H7 (cell line): ENCODE measurements around the gene EPB41L4B. TPM values are rescaled to one million over a fixed set of nuclear protein-coding genes. Genes with fewer than 3 reads are reported as not detected.
A peak's percentile ranks its signal among the peaks of the same experiment; 100 is the strongest.

ENCODE experiments used
- DNase-seq: peaks from one replicate; pipeline ENCODE4 v3.0.0; 2012
- H3K27me3 ChIP-seq: 2 replicates; pipeline ENCODE4 v1.6.0; 2011; ENCODE audit warnings: mild to moderate bottlenecking, low read length; ENCODE audit not compliant: control insufficient read depth, insufficient read depth
- H3K36me3 ChIP-seq: replicated peaks from 2 replicates; pipeline ENCODE4 v1.5.1; 2011; ENCODE audit warnings: low read length; ENCODE audit not compliant: control insufficient read depth, insufficient read depth
- H3K4me3 ChIP-seq: 2 replicates; pipeline ENCODE4 v1.5.1; 2011; ENCODE audit warnings: low read depth, mild to moderate bottlenecking, control low read depth, low read length, moderate library complexity; ENCODE audit not compliant: insufficient read depth
- total RNA-seq: library from RNA; depleted of rRNA; stranded (reverse); fragments of >200 nt; shearing (Covaris generic); gene quantifications from 2 replicates; pipeline ENCODE4 v1.2.3, GENCODE V29; 2014

Gene EPB41L4B
- total RNA-seq, 1 experiment from 2014 or later: 9.1 TPM

GRCh38 chr9:109162677-109163076, 158.2 kb downstream of the EPB41L4B start:
- Histone ChIP-seq H3K4me3 (no peak overlapping the region), H3K27me3 (peaks cover 24% of the 10 kb centered on the region)

GRCh38 chr9:109161471-109161870, 159.4 kb downstream of the EPB41L4B start:
- no peaks in the 10 kb centered on the region for H3K36me3 ChIP-seq
- no peak overlapping the region for H3K4me3 ChIP-seq
- peaks cover 14% of the 10 kb centered on the region for H3K27me3 ChIP-seq
- no peak for DNase-seq

More at GRCh38 chr9:109162677-109163076, 158.2 kb downstream of the EPB41L4B start:
- no peak for DNase-seq
- no peaks in the 10 kb centered on the region for H3K36me3 ChIP-seq

- H3K4me3 ChIP-seq: no peak overlapping the region
- H3K27me3 ChIP-seq: peaks cover under 1% of the 10 kb centered on the region; the same call in 1 of the 2 replicates
- DNase-seq: no peak
- no peaks in the 10 kb centered on the region for H3K36me3 ChIP-seq
These were observed 161.3 kb downstream of the EPB41L4B start for GRCh38 chr9:109159583-109159982.

- Histone ChIP-seq H3K27me3 (no peaks in the 10 kb centered on the region; the same call in 1 of the 2 replicates), H3K4me3 (no peak overlapping the region), H3K36me3 (no peaks in the 10 kb centered on the region)
- no peak for DNase-seq
These were observed 162.2 kb downstream of the EPB41L4B start for GRCh38 chr9:109158651-109159050.

GRCh38 chr9:109156708-109157107, 164.2 kb downstream of the EPB41L4B start:
- Histone ChIP-seq H3K4me3 (no peak overlapping the region), H3K27me3 (no peaks in the 10 kb centered on the region), H3K36me3 (no peaks in the 10 kb centered on the region)
- DNase-seq: no peak

- DNase-seq: no peak
- Histone ChIP-seq H3K27me3 (no peaks in the 10 kb centered on the region; the same call in 1 of the 2 replicates), H3K4me3 (no peak overlapping the region), H3K36me3 (no peaks in the 10 kb centered on the region)
These were observed 169.8 kb downstream of the EPB41L4B start for GRCh38 chr9:109150925-109151545.

GRCh38 chr9:109149722-109150121, 171.1 kb downstream of the EPB41L4B start:
- Histone ChIP-seq H3K4me3 (no peak overlapping the region), H3K36me3 (no peaks in the 10 kb centered on the region), H3K27me3 (no peaks in the 10 kb centered on the region; the same call in 1 of the 2 replicates)
- no peak for DNase-seq

- Histone ChIP-seq H3K36me3 (no peaks in the 10 kb centered on the region), H3K4me3 (no peak overlapping the region), H3K27me3 (no peaks in the 10 kb centered on the region; the same call in 1 of the 2 replicates)
- DNase-seq: no peak
These were observed 171.8 kb downstream of the EPB41L4B start for GRCh38 chr9:109149089-109149488.

GRCh38 chr9:109145051-109145450, 175.8 kb downstream of the EPB41L4B start:
- Histone ChIP-seq H3K27me3 (no peaks in the 10 kb centered on the region; the same call in 1 of the 2 replicates), H3K4me3 (no peak overlapping the region), H3K36me3 (no peaks in the 10 kb centered on the region)
- DNase-seq: no peak

GRCh38 chr9:109143881-109144562, 176.8 kb downstream of the EPB41L4B start:
- Histone ChIP-seq H3K27me3 (no peaks in the 10 kb centered on the region; the same call in 1 of the 2 replicates), H3K4me3 (no peak overlapping the region), H3K36me3 (no peaks in the 10 kb centered on the region)
- DNase-seq: peak; percentile 33

GRCh38 chr9:109141375-109141774, 179.5 kb downstream of the EPB41L4B start:
- no peak overlapping the region for H3K4me3 ChIP-seq
- no peak for DNase-seq
- H3K27me3 ChIP-seq: no peaks in the 10 kb centered on the region
- H3K36me3 ChIP-seq: no peaks in the 10 kb centered on the region

- H3K36me3 ChIP-seq: no peaks in the 10 kb centered on the region
- no peak for DNase-seq
These were observed 181.0 kb downstream of the EPB41L4B start for GRCh38 chr9:109139851-109140250.

GRCh38 chr9:109138421-109138820, 182.4 kb downstream of the EPB41L4B start:
- no peak for DNase-seq
- no peak overlapping the region for H3K4me3 ChIP-seq
- no peaks in the 10 kb centered on the region for H3K27me3 ChIP-seq
- H3K36me3 ChIP-seq: no peaks in the 10 kb centered on the region

More at GRCh38 chr9:109139851-109140250, 181.0 kb downstream of the EPB41L4B start:
- H3K4me3 ChIP-seq: no peak overlapping the region
- H3K27me3 ChIP-seq: no peaks in the 10 kb centered on the region

- no peaks in the 10 kb centered on the region for H3K27me3 ChIP-seq
- no peak overlapping the region for H3K4me3 ChIP-seq
- H3K36me3 ChIP-seq: no peaks in the 10 kb centered on the region
- DNase-seq: no peak
These were observed 186.7 kb downstream of the EPB41L4B start for GRCh38 chr9:109134167-109134578.

- no peaks in the 10 kb centered on the region for H3K36me3 ChIP-seq
- H3K27me3 ChIP-seq: no peaks in the 10 kb centered on the region
- DNase-seq: no peak
- no peak overlapping the region for H3K4me3 ChIP-seq
These were observed 187.3 kb downstream of the EPB41L4B start for GRCh38 chr9:109133533-109133932.
